Stimulated activated CD4-positive, alpha-beta T cell treated with anti-CD3 and anti-CD28 coated beads, Interleukin-1b, Interleukin-23, amount 100 ng/mL, for 48 hours (primary cell): Measurements from ENCODE around the gene GMNC.

ENCODE experiments used
- DNase-seq: peaks from one replicate; pipeline ENCODE4 v3.0.0-alpha.2; 2020

The GMNC gene

DNA sequence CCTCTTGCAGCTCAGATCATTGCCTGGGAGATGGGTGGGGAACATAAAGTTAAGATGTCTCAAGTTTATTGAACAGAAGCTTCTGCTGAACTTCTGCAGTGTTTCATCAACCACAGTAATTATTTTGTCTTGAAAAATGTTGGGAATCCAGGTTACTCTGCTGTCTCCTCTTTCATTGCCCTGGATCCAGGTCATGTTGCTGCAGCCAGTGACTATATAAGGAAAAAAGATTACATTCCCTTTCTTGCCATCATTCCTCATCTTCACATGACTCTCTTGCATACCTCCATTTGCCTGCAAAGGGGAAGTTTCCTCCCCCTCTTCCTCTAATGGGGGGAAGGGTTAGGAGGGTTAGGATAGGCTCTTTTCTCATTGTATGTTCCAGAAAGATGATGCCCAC, 15.1 kb downstream of the GMNC start:
- DNase-seq = no peak

DNA sequence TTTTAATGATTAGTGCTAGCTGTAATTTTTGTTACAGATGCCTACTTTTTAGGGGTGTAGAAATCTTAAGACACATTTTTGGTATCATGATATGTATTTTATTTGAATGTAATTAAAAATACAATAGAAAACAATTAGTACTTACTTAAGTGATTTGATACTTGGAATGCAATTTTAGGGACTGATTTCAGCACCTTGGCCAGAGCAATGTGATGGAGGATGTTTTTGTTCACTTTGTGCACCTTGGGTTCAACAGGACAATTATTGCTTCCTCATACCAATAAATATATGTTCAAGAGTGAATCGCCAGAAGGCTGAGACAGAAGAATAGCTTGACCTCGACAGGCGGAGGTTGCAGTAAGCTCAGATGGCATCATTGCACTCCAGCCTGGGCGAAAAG, 22.3 kb downstream of the GMNC start:
- DNase-seq = no peak

DNA sequence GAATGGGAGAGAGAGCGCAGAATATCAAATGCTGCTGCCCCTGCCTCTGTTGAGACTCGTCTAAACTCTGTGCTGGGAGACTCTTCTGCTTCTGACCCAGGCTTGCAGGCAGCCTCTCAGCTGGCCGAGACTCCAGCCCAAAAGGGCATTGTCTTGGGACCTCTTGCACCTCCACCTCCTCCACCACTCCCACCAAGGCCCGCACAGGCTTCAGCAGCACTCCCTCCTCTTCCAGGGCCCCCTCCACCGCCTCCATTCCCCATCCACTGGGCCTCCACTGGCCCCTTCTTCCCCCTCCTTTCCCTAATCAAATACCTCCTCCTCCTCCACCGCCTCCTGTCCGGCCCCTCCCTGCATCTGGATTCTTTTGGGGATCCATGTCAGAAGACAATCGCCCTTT, 31.3 kb downstream of the GMNC start:
- DNase-seq = no peak

DNA sequence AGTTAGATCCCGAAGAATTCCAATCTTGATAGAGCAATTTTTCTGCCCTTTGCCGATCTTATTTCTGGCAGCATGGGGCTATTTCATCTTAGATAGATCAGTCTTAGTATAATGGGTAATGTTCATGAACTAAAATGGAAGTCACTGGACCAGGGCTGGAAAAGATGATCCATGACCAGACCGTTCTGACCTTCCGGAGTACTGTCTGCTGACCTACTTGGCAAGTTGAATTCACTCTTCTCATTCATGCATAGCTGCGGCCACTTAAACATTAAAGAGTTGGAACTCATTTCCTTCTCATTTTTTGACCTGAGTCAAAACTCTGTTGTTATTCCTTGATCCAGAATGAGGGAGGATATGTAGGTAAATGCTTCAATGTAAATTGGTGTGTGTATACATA, 32.5 kb downstream of the GMNC start:
- no peak for DNase-seq

DNA sequence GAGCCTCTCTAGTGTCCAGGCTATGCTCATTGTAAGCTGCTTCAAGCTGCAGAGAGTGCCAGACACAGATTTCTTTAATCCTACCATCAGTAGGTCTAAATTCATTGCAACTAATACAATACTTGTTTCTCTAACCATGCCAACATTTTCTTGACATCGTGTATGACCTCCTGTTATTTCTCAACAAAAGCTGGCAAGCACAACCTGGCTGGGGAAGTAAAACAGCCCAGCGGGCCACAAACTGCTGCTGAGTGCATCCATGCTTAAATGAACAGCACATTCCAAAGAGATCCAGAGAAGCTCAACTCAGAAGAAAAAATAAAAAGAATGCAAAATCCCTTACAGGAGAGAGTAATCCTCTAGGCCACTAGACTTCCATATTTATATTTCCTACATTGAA, 36.5 kb downstream of the GMNC start:
- DNase-seq = no peak

DNA sequence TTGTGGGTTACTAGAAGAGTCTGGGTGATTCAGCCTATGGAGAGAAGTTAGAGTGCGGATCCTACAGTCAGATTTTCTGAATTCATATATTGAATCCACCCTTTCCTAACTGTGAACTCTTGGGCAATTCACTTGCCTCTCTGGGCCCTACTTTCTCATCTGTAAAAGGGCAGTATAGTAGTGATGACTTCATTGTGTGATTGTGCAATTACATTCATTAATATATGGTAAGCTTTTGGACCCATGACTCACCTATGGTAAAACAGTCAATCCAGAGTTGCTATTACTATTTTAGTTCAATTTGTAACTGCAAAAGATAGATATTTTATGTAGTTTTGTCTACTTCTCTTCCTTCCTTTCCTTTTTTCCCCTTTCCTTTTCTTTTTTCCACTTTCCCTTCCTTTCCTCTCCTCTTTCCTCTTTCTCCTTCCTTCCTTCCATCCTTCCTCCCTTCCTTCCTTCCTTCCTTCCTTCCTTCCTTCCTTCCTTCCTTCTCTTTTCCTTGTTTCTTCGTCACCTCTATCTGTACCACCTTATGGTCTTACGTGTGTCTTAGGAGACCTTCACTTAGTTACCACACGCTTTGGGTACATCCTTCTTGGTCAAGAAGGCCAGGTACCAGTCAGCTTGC, 37.0 kb downstream of the GMNC start:
- no peak for DNase-seq

DNA sequence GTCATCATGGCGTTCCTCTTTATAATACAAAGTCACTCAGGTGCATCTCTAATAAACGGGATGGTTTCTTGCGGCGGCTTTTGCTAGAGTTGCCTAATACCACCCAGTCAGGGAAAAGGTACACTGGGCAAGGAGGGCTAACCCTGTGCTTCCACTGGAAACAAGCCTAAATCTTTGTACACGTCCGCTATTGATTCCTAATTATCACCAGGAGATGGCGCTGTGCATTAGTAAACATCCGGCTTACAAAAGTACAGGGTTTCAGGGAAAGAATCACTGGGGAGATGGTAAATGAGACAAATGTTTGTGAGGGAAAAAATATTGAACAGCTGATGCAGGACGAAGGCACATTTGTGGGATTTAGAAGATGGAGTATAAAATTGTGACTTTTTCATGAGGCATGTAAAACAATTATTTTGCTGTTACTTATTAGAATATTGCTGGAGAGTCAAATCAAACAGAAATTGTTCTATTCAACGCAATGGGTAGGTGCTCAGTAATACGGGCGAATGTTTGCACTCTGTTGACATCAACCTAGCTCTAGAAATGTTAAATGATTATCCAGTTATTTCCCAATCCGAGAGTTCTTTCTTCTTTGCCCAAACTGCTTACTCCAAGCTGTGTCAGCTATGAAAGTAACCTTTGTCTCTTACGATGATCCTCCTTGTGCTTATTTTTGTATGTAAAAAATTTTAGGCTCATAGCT, 50.6 kb downstream of the GMNC start:
- no peak for DNase-seq

DNA sequence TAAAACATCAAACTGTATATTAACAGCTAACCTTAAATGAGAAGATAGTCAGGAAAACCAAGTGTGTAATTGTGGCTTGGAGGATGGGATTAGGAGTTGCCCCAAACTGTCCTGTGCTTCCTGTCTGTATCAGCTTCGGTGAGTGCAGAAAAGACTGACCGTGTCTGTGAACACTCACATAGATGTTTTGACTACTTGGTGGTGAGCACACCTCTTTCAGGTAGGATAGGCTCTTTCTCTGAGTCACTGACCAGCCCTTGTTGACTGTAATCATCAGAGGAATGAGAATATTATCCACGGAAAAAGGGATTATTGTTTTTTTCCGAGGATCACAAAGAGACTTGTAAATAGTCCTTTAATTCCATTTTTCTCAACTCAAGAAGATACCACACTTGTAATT, 51.5 kb downstream of the GMNC start:
- no peak for DNase-seq

DNA sequence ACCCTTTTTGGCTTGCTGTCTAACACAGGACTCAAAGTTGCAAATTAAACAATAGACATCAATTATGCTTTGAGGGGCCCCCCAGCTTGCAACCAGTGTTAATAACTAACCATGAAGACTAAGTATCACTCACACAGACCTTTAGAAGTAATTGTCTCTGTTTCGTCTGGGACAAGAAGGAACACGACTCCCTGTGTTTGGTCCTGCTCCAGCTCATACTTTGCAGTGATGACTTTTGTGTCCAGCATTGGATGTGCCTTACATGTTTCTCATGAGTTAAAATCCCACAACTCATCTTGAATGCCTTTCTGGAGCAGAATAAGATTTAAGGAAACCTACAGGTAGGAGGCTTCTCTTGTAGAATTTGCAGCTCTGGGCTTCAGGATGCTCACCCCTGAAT, 53.1 kb downstream of the GMNC start:
- no peak for DNase-seq

DNA sequence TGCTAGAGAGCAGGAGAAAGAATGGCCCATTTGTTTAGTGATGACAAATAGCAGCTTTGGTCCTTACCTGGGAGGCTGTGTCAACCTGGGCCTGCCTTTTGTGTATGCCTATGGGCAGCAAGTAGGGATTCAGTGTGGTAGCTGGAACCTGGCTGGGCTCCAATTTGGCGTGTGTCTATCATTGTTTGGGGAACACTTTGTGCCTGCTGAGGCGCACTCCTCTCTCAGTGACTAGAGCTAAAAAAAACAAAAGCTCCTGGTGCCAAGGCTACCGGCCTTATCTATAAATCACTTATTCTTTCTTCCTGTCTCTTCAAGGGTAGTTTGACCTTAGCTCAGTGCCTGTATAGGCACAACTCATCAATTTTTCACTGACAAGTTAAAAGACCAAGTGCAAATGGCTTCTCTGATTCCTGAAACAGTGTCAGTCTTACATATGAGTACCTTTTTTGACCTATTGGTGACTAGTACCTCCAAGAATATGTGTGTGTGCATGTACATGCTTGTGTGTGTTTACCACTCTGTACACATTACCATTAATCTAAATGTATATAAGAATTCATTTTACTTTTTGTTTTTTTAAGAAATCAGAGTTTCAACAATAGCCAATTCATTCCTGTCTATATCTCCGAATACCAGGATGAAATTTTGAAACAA, 54.6 kb downstream of the GMNC start:
- DNase-seq = no peak
